ENCODE results near the gene LMNA.

DNA sequence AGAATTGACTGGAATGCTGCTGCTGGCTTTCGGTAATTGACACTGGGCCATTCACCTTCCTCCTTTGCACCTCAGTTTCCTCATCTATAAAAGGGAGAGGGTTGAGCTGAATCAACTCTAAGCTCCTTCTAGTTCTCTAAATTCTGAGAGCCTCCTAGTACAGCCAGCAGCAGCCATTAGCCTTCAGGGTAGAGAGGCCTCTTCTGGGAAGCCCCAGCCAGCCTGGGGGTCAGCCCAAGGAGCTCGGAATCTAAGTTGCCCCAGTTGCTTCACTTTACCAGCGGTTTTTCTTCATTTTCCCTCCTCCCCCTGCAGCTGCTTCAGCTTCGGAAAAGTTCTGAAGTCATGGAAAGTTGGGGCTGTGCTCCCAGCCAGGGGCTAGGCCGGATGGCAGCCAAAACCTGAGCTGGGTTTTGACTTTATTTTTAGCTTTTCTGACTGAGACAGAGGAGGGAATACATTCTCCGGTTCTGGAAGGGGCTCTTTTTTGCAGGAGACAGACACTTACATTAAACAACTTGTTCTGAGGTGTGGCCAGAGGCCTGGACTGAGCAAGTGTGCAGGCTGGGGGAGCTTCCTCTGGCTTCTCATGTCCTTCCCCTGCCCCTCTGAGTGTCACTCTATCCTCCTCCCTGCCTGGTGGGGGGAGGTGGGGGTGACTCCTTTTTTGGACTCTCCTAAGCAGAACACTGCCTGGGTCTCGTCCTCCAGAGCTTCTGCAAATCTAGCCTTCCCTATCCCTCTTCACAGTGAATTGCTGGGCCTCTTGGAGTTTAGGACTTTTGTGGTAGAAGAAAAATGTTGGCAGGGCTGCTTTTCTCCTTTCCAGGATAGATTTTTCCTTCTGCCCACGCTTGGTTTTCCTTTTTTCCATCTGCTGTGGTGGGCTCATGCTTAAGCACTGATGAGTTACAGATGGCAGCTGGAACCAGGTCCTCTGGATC is 14.4 kb downstream of the LMNA start:
- TF ChIP-seq EP300 (IDR thresholded peaks at IDR 0.05): peak; percentile 44
- TF ChIP-seq, protein P1, sequence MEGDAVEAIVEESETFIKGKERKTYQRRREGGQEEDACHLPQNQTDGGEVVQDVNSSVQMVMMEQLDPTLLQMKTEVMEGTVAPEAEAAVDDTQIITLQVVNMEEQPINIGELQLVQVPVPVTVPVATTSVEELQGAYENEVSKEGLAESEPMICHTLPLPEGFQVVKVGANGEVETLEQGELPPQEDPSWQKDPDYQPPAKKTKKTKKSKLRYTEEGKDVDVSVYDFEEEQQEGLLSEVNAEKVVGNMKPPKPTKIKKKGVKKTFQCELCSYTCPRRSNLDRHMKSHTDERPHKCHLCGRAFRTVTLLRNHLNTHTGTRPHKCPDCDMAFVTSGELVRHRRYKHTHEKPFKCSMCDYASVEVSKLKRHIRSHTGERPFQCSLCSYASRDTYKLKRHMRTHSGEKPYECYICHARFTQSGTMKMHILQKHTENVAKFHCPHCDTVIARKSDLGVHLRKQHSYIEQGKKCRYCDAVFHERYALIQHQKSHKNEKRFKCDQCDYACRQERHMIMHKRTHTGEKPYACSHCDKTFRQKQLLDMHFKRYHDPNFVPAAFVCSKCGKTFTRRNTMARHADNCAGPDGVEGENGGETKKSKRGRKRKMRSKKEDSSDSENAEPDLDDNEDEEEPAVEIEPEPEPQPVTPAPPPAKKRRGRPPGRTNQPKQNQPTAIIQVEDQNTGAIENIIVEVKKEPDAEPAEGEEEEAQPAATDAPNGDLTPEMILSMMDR (IDR thresholded peaks at IDR 0.05): no peak
- no peak for TF ChIP-seq POLR2A (IDR thresholded peaks at IDR 0.05)
- peak in 2 of 3 donors; percentile 12 to 70 for TF ChIP-seq POLR2AphosphoS5 (IDR thresholded peaks at IDR 0.05)

Data from stomach (tissue), 4 donors.